Esophagus mucosa (tissue), 1 donor: Measurements from ENCODE around the gene CNIH3. TPM values are rescaled to one million over a fixed set of nuclear protein-coding genes. Genes with fewer than 3 reads are reported as not detected.

Experiments used
- ATAC-seq: fragments of 200-7000 bp; cut with Tn5 transposase; one replicate; pipeline ENCODE4 v1.9.1; 2020
- total RNA-seq: library from RNA; stranded (reverse); gene quantifications from one replicate; pipeline ENCODE4 v1.2.4, GENCODE V29; 2023
- donor health status: DM: yes; HTN: yes; CAD: no.

The CNIH3 gene
- total RNA-seq, 1 donor from 2014 or later = 2.1 TPM

DNA sequence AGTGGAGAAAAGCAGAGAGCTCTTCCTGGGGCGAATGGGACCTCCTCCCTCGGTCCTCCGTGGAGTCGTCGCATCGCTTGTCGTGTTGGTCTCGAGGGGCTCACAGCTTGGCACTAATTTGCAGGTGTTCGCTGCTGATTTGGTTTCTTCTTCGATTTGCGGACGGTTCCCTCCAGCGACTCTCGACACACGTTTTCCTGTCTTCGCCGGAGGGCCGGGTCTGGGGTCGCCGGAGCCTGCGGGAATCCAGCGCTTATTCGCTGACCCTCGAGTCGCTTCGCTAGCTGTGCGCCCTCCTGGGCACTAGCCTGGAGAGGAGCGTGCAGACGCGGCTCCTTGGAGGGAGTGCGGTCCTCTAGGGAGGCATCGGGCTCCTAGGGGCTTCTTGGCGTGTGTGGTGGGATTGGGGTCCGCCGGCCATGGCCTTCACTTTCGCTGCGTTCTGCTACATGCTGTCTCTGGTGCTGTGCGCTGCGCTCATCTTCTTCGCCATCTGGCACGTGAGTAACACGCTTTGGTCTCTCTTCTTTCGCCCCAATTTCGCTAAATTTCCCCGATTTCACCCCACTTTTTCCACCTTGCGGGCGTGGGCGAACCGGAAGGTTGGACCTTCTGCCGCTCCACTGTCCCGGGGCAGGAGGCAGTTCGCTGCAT is 766 bp downstream of the CNIH3 start:
- no peak for ATAC-seq

DNA sequence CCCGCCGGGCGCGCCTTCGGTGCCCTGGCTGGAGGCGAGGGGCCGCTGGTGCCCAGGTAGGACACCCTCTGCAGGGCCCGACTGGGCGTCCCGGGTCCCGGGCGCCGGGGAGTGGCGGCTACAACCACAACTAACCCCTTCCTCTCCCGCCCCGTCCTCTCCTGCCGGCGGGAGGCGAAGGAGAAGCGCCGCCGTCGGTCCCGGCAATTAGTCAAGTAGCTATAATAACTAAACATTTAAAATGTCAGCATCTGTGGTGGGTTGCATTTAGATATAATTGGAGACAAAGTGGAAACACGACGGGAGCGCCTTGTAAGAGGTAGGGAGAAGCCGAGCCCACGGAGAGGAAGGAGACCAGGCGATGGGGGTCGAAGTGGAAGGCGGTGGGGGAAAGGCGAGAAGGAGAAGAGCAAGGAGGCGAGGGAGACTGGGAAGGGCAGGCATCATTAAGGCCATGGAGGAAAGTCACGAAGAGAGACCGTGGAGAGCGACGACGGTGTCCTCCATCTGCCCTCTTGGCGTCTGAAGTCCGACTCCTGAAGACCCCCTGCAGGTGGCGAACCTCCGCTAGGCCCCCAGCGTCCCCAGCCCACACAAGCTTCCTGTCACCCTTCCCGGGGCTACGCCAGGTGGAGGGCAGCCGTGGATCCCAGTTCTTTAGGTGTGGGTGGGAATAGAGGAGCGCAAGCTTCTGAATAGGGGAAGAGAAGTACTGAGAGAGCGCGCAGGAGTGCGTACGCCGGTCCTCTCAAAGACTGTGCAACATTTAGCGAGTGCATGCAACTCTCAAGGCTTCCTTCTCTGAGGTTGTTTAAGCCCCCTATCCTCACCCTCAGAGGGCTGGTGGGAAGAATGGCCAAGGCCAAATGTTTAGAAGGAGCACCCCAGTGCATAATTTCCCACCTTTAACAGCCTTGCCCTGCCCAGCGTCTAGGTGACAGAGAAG is 1.6 kb downstream of the CNIH3 start:
- no peak for ATAC-seq

DNA sequence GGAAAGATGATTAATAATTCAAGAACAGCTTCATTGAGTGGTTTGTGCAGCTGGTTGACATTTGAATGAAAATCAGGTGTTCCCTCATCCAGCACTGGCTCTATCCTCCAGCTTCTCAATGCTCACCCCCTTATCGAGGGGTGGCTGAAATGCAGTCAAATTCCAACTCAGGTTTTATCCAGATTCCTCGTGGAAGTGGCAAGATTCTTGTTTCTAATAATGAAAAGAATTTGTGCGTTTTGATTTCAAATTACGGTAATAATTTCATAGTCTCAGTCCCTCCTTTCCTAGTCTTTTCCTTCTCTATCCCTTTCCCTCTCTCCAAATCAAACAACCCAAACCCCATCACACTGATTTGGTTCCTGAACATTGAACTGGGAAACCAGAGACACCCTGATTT is 3.1 kb downstream of the CNIH3 start:
- no peak for ATAC-seq

DNA sequence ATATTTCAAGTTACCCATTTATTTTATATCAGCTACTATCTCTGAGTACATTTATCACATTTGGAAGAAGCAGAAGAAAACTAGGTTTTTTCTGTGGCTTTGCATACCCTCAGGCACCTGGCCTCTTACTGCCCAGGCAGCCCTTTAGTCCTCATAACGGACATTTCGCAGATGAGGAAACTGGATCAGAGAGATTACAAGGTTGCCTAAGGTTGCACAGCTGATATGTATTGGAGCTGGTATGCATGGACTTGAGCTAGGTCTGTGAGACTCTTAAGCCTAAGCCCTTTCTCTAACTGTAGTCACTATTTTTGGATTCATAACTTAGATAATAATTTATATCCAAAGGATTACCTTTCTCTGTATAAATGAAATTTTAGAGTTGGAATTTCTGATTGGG is 4.0 kb downstream of the CNIH3 start:
- ATAC-seq = no peak

DNA sequence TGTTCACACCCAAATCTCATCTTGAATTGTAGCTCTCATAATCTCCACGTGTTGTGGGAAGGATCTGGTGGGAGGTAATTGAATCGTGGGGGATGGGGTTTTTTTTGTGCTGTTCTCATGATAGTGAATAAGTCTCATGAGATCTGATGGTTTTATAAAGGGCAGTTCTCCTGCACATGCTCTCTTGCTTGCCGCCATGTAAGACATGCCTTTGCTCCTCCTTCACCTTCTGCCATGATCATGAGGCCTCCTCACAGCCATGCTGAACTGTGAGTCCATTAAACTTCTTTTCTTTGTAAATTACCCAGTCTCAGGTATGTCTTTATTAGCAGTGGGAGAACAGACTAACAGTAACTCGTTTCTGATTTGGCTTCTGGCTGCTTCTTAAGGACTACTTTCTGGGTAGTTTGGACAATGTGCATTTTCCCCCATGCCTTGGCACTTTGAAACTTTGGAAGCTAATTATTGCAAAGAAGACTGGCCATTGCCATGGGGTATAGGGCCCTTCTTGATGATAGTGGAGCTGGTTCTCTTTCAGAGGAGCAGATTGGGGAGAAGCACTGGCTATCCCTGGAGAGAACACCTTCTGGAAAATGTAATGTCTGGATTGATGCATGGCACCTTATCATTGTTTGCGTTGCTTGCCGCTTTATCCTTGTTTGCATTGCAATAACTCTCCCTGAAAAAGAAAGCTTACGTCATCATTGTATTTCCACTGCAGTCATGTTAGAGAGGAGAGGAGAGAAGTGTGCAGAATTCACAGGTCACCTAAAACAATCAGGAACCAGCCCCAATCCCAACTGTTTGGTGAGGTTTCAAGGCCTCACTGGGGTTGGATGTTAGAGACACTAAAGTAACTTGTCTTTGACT is 5.9 kb downstream of the CNIH3 start:
- no peak for ATAC-seq

DNA sequence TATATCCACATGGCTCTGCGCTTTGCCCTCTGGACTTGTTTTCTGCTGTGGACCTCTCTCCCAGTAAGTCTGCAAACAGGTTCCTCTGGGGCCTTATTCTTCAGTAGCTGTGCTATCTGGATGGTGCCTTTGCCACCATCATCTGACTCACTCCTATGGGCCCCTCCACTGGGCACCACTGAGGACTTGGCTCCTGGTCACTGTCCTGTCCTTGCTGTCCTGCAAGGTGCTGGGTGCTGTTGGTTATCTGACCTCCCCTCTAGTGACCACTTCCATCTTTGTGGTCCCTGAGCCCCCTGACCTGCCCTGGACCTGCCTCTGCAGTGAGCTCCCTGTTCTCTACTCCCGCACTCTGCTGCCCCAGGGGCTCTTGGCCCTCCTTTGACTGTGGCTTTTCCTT is 6.7 kb downstream of the CNIH3 start:
- ATAC-seq = no peak

DNA sequence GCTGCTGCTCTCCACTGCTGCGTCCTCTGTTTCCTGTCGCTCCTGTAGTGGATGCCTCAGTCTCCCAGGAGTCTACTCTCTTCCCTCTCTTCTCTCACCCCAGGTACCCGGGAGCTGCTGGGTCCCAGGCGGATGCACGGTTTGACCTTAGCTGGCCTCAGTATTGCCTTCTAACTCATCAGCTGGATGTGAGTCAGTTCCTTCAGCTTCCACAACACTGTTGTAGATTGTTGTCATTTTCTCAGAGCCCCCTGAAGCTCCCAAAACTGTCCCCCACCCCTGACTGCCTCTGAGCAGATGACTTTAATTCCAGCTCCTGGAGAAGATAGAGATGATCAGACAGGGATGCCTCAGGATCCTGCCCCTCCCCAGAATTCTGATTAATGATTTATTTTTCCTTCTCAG is 7.2 kb downstream of the CNIH3 start:
- ATAC-seq = no peak

DNA sequence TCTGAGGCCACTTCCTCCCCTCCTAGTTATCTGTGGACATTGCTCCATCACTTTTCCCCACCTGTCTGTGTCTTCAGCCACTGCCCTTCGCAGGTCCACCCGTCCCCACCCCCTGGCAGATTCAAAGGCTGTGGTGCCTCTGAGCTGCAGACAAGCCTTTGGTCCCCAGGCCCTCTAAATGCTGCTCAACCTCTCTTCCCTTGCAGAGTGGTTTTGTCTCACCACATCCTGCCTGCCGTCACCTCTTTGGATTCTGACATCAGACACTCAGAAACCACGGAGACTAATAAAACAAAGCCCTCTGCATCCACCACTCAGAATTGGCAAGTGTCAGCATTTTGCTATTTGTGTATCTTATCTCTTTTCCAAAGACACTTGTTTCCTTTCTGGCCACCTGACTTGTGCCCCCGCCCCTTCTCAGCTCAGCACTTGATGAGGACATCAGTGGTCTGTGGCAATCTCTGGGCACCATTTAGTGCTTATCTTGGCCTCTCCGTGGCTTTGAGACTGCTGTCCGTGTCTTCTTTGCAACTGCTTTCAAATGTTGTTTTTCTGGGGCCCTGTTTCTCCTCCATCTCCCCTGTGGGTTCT is 7.7 kb downstream of the CNIH3 start:
- ATAC-seq = no peak

DNA sequence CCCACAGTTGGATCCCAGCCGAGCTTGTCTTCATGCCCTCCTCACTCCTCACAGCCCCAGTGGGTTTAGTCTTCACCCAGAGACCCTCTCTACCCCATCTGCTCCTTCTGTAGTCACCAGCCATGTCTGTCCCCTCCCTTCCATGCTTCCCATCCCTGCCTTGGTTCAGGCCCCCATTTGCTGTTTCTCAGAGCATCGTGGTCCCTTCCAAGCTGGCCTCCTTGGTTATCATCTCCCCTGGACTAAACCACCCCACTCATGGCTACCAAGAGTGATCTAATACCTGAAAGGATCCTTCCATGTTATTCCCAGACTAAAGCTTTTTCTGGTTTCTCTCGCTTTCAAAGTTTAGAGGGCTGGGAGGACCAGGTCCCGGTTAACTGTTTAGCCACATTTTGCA is 8.3 kb downstream of the CNIH3 start:
- no peak for ATAC-seq

DNA sequence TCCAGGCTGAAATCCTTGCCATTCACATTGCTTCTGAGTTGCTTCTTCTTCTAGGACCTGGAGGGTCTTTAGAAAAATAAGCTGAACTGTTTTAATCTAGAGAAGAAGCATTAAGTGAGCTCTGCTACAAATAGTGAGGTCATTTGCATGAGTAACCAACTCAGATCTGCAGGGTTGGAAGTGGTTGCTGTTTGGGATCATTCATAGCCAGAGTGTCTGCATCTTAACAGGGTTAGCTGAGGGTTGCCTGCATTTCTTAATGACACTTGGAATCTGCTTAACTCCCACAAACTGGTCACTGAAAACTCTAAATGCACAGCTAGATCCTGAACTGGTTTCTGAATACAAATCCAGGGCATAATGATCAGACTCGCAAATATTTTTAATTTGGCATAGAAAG is 9.9 kb downstream of the CNIH3 start:
- no peak for ATAC-seq

DNA sequence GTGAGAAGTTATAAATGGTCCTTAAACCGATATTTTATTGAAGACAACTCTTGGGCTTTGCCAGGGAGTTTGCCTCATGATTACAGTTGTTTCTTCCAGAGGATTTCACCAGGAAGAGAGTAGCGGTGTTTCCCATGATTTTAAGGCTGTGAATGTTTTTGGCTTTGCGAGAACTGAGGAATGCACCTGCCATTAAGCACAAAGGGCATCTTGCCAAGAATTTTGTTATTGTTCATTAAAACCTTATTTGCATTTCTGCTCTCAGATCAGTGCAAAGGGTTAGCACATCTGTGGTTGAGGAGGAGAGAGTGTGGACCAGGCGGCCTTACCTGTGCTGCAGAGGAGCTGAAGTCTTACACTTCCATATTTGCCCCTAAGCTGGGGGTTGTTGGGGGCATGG is 13.8 kb downstream of the CNIH3 start:
- ATAC-seq = no peak

DNA sequence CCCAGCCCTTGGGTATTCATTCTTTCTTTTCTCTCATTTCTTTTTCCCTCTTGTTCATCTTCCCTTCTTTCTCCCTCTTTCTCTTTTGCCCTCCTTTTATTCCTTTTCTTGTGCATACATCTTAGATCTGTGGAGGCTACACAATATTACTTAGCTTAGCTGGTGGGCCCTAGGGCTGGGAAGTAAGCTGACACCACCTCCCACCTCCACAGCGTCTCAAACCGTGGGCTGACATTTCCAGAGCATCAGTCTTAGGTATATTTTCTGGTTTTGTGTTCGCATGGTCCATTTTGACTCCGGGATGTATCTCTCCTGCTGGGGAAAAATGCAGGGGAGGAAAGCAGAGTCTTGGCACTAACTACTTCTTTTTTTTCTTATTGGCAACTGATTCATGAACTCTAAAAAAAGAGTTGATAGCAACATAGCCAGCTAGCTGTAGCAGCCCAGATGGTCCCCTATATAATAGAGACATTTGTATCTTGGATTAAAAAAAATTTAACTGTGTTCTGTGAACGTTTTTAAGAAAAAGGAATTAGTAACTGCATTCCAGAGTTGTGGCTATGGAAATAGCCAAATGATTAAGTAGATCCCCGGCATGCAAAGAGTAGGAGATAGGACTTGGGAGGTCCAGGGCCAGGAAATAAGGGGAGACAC is 15.5 kb downstream of the CNIH3 start:
- no peak for ATAC-seq

DNA sequence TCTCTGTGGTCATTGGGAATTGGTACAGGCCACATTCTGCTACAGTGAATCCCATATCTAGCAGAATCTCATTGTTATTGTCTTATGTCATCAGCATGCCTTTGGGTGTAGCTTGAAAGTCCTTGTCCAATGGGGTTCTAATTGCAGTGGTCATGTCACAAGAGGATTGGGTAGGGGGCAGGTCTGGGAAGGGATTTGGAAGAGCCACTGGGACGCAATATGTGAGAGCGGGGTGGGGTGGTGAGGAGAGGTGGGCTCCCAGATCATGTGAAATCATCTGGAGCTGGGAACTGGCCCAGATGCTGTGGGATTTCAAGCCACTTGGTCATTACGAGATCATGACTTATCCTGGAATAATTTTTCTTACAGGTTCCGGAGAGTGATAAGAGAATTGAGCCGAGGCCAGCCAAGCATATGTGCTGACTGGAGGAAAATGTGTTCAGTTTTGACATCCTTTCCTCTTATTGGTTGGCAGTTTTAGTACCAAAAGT is 16.3 kb downstream of the CNIH3 start:
- no peak for ATAC-seq

DNA sequence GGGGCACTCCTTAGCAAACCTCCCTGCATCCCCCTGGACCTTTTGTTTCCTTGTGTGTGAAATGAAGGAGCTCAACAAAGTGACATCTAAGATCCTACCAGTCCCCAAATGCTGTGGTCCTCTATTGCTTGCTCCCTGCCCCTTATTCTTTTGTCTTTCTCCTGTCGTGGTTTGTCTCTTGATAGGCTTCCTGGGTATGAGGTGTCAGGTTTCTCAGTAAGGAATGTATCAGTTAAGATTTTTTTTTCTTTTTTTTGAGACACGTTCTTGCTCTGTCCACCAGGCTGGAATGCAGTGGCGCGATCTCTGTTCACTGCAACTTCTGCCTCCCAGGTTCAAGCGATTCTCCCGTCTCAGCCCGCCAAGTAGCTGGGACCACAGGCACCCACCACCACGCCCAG is 16.8 kb downstream of the CNIH3 start:
- ATAC-seq = no peak

DNA sequence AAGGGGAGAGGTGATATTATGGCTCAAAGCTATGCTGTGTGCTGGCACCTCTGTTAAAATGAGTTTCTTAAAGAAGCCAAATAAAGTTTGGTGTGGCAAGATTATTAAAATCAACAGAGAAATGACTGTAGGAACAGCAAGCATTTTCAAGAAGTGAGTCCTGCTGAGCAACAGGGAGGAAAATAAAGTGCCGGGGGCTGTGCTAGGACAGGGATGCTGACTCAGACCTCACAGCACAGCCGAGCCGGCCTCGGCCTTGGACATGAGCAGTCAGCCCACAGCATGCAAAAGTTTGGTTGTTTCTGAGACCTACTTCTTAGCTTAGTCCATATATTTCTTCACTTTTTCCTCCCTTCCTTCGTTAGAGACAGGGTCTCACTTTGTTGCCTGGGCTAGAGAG is 19.2 kb downstream of the CNIH3 start:
- ATAC-seq = no peak

DNA sequence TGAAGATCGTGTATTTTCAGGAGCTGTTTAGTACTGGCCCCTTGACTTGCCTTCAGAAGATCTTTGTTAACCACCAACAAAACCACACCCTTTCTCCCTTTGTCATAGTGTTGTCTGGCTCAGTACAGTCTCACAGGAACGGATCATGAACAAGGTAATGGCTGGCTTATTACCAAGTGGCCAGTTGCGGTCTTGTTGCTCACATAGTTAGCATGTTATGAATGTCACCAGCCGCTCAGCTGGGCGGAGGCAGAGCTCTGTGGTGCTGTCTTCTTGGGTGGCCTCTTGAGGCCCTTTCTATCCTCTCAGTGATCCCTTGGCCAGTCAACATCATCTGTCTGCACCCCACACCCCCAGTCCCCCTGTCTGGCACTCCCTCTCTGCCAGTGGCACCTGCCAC is 21.4 kb downstream of the CNIH3 start:
- peak; percentile 55 for ATAC-seq

DNA sequence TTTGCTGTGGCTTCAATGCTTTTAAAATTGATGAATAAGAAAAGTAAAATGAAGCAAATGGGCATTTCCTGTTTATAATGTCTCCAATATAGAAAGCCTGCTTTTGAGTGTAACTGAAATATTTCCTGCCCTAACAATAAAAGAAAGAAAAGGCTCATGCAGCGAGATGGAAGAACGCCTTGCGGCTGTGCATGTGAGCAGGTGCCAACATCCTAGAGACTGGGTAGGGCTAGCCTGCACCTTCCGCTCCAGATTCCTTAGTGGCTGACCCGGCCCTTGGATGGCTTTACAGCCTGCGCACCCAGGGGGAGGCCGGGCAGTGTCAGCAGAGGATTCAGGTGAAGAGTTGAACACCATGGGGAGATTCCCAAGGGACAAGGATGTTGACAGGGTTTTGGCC is 21.8 kb downstream of the CNIH3 start:
- no peak for ATAC-seq

DNA sequence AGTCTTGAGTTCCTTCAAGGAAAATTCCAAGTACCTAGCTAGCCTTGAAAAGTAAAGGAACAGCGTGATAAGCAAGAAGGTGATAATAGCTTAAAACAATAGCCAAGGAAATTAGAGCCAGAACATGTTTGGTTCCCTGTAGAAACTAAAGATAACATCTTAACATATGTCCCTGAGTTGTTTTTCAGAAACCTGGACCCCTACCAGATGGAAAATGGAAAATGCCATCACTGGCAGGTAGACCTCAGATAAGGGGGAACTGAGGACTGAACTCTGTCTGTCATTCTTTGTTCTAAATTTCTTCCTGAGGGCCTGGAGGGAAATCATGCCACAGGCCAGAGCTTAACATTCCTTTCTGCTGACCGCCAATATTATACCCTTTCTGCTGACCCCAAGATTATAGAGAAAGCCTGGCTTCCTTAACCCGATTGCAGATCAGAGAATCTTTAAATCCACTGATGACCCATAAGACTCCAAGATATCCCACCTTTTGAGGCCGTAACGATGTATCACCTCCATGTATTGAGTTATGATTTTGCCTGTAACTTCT is 23.4 kb downstream of the CNIH3 start:
- ATAC-seq = no peak

DNA sequence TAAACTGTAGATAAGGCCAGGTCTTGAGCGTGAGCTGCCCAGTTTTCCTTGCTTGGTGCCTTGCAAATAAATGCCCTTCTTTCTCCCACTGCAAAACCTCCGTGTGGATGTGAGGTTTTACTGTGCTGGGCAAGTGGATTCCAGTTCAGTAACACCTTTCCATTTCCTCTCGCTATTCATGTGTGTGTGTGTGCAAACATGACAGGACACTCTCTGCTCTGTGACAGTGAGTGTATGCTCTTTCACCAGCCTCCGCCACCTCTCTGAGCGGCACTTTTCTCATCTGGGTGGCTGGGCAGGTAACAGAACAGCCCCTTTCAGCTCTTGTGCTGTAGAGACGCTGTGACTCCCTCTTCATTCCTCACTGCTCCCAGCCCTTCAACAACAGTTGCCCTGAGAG is 23.9 kb downstream of the CNIH3 start:
- no peak for ATAC-seq

DNA sequence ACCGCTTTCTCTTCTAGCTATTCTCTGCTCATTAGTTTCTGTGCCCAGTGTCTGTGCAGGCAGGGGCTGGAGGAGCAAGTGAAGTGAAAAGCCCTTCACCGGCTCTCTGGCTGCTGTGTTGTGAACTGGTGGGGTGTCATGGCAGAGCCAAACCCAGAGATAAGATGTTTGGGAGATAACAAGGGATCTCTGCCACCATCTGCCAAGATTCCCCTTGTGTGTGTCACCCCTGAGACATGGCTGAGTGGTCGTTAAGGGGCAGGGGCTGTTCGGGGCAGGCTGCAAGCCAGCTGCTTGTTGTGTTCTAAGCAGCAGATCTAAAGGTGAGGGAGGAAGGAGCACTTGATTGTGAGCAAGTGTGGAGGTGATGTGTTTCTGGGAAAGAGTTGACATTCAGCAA is 24.5 kb downstream of the CNIH3 start:
- ATAC-seq = no peak

DNA sequence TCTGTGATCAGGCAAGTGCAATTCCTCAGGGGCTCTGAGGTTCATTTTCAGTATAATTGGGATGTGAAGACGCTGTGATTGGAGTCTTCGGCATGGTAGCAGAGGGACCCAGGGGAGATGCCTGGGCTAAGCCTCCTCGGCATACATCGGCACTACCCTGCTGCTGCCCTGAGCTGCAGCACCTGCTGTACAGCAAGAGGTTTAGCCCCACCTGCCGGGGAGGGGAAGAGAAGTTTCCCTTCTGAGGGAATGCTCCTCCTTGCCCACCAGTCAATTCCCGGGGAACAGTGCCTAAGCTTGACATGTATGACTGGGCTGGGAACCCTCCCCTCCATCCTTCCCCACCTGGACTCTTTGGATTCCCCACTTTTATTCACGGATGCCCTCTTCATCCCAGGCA is 24.9 kb downstream of the CNIH3 start:
- peak; percentile 49 for ATAC-seq

DNA sequence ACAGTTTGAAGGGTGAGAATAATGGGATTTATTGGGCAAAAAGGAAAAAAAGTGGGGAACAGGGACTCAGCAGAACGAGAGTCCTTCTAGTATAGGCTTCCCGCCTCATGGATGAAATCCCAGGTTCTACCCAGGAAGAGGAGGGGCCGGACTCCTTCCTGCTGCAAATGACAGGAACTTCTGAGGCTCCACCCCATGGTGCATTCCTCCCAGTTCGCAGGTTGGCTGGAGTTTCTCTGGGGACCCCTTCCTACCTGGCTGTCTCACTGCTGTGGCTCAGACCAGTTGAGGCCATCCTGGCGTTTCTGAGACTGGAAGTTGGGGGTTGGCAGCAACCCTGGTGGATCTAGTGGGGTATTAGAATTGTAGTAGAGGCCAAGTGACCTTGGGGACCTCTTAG is 27.5 kb downstream of the CNIH3 start:
- ATAC-seq = no peak
